ENCODE data around the gene TNFRSF8. TPM values are rescaled to one million over a fixed set of nuclear protein-coding genes. Genes with fewer than 3 reads are reported as not detected.
A peak's percentile ranks its signal among the peaks of the same experiment; 100 is the strongest.

The TNFRSF8 gene
- total RNA-seq, 1 experiment from 2014 or later = 2.9 TPM

GRCh38 chr1:12146343-12147112 lies 83.4 kb downstream of the TNFRSF8 start:
- no CpG with 5 or more reads among the region's 20 CpGs for WGBS (ENCODE audit: extremely low coverage, insufficient read length, low lambda C conversion rate)
- no peak overlapping the region for H3K4me2 ChIP-seq (ENCODE audit: insufficient read depth, insufficient read length, low read length)
- peaks cover 9 to 16% of the 10 kb centered on the region in 2 experiments for H3K4me1 Mint-ChIP-seq
- no peak overlapping the region for H2AFZ ChIP-seq (ENCODE audit: low read length)
- DNase-seq = no peak
- H3K23me2 ChIP-seq (ENCODE audit: insufficient read length, low read depth, low read length, poor library complexity, severe bottlenecking) = no peaks in the 10 kb centered on the region
- H2BK12ac ChIP-seq (ENCODE audit: insufficient read length, low read depth, low read length) = no peak overlapping the region
- H3K79me2 ChIP-seq (ENCODE audit: insufficient read depth, low read length) = no peaks in the 10 kb centered on the region
- H4K20me1 ChIP-seq (ENCODE audit: control insufficient read depth, insufficient read depth, insufficient read length) = no peaks in the 10 kb centered on the region
- H4K91ac ChIP-seq (ENCODE audit: insufficient read length, low read depth, low read length) = no peak overlapping the region
- no peak overlapping the region for H4K8ac ChIP-seq (replicated peaks; ENCODE audit: insufficient read length, low read depth, low read length)
- H3K56ac ChIP-seq (ENCODE audit: insufficient read length, low read depth, low read length) = no peak overlapping the region
- H3K9ac ChIP-seq (ENCODE audit: extremely low read depth, insufficient read length, low read length) = no peak overlapping the region
- H2BK20ac ChIP-seq (ENCODE audit: low read depth, low read length, poor library complexity, severe bottlenecking) = no peak overlapping the region
- peak overlapping the region in 1 of 2 experiments; percentile 28; a peak in 1 of 5 replicates for H3K4me3 Mint-ChIP-seq
- no peak overlapping the region for H2BK120ac ChIP-seq (ENCODE audit: low read depth, low read length, poor library complexity, severe bottlenecking)
- 0 out of 2 replicates have a peak overlapping the region, but pooled peaks have one; percentile 39 for H3K14ac ChIP-seq (ENCODE audit: insufficient read depth, low read length)
- H3K9me3 ChIP-seq (ENCODE audit: control insufficient read depth, low read depth, low read length) = no peaks in the 10 kb centered on the region
- no peak for TF ChIP-seq CTCF (conservative IDR thresholded peaks at IDR 0.05)
- peak overlapping the region; percentile 34 to 89 (median 52); a peak in 2 of 7 replicates for H3K27ac Mint-ChIP-seq
- H3K27me3 Mint-ChIP-seq (ENCODE audit: low read depth) = peaks cover 7% of the 10 kb centered on the region
- H2AK5ac ChIP-seq (ENCODE audit: insufficient read length, low read length) = no peak overlapping the region
- H3K79me1 ChIP-seq (ENCODE audit: insufficient read depth, low read depth, low read length, poor library complexity, severe bottlenecking) = no peaks in the 10 kb centered on the region
- no peak overlapping the region for H3T11ph ChIP-seq (ENCODE audit: low read length)
- H3K9me3 Mint-ChIP-seq = no peaks in the 10 kb centered on the region; a peak in 1 of 5 replicates
- no peak overlapping the region for H3K27ac ChIP-seq (ENCODE audit: insufficient read length, low read depth, low read length)
- H3K27me3 ChIP-seq (ENCODE audit: insufficient read depth, low read length) = no peaks in the 10 kb centered on the region
- H3K36me3 Mint-ChIP-seq (ENCODE audit: insufficient read depth in 1 of 3, low read depth in 3 of 3) = no peaks in the 10 kb centered on the region
- no peak overlapping the region for H4K5ac ChIP-seq (ENCODE audit: insufficient read length, low read depth, low read length)
- no peak overlapping the region for H3K4ac ChIP-seq (ENCODE audit: low read depth, low read length)
- H3K18ac ChIP-seq (ENCODE audit: insufficient read length, low read depth, low read length) = no peak overlapping the region
- no peak overlapping the region for H2BK5ac ChIP-seq (ENCODE audit: insufficient read length, low read length)
- H3K23ac ChIP-seq (ENCODE audit: insufficient read length, low read depth, low read length) = no peak overlapping the region
- no peaks in the 10 kb centered on the region for H3K4me1 ChIP-seq (ENCODE audit: insufficient read depth, low read length)
- no peak overlapping the region for H2BK15ac ChIP-seq (ENCODE audit: low read depth, low read length)
